Measurements from ENCODE around the gene IREB2. TPM values are rescaled to one million over a fixed set of nuclear protein-coding genes. Genes with fewer than 3 reads are reported as not detected.

IREB2 gene
- total RNA-seq, 4 donors from 2014 or later: 18.9 to 37.4 (median 22.0) TPM

GRCh38 chr15:78405336-78405924 lies 32.6 kb upstream of the IREB2 start:
- H3K27me3 ChIP-seq: peaks cover 0 to 5% (median 0%) of the 10 kb centered on the region in 3 donors
- no peaks in the 10 kb centered on the region for H3K9me3 ChIP-seq
- ATAC-seq: no peak
- H3K4me3 ChIP-seq: no peak overlapping the region
- TF ChIP-seq POLR2A (IDR thresholded peaks at IDR 0.05) (no peak), CTCF (IDR thresholded peaks at IDR 0.05 in 4 of 5, conservative IDR thresholded peaks at IDR 0.05 in 1 of 5) (no peak)
- no peaks in the 10 kb centered on the region for H3K36me3 ChIP-seq
- no peaks in the 10 kb centered on the region for H3K4me1 ChIP-seq
- no peak overlapping the region for H3K27ac ChIP-seq
- DNase-seq: no peak
- in situ Hi-C loops (cut with MboI; ENCODE audit: low sequenced_read_pairs in 4 of 4): no loop called here
- intact Hi-C loops (cut with DNase I; ENCODE audit: low total_unique reads): no loop called here

- TF ChIP-seq POLR2A (IDR thresholded peaks at IDR 0.05) (no peak), CTCF (IDR thresholded peaks at IDR 0.05 in 4 of 5, conservative IDR thresholded peaks at IDR 0.05 in 1 of 5) (no peak)
- in situ Hi-C loops (cut with MboI; ENCODE audit: low sequenced_read_pairs in 4 of 4): no loop called here
- ATAC-seq (no peak), DNase-seq (no peak)
- Histone ChIP-seq H3K27ac (no peak overlapping the region), H3K9me3 (no peaks in the 10 kb centered on the region), H3K4me3 (no peak overlapping the region), H3K36me3 (no peaks in the 10 kb centered on the region), H3K4me1 (no peaks in the 10 kb centered on the region), H3K27me3 (peaks cover 0 to 5% (median 0%) of the 10 kb centered on the region in 3 donors)
- intact Hi-C loops (cut with DNase I; ENCODE audit: low total_unique reads): no loop called here
Observed at GRCh38 chr15:78406016-78406585, 31.9 kb upstream of the IREB2 start.

- no peak for DNase-seq
- TF ChIP-seq CTCF (IDR thresholded peaks at IDR 0.05 in 4 of 5, conservative IDR thresholded peaks at IDR 0.05 in 1 of 5) (no peak), POLR2A (IDR thresholded peaks at IDR 0.05) (no peak)
- H3K36me3 ChIP-seq: no peaks in the 10 kb centered on the region
- H3K27me3 ChIP-seq: peaks cover 0 to 5% (median 0%) of the 10 kb centered on the region in 3 donors
- intact Hi-C loops (cut with DNase I; ENCODE audit: low total_unique reads) (no loop called here), in situ Hi-C loops (cut with MboI; ENCODE audit: low sequenced_read_pairs in 4 of 4) (no loop called here)
- H3K4me3 ChIP-seq: no peak overlapping the region
- H3K9me3 ChIP-seq: no peaks in the 10 kb centered on the region
- no peaks in the 10 kb centered on the region for H3K4me1 ChIP-seq
- no peak overlapping the region for H3K27ac ChIP-seq
- no peak for ATAC-seq
Observed at GRCh38 chr15:78407608-78408354, 30.2 kb upstream of the IREB2 start.

- Histone ChIP-seq H3K4me3 (no peak overlapping the region), H3K4me1 (no peaks in the 10 kb centered on the region), H3K27ac (no peak overlapping the region), H3K27me3 (peaks cover 0 to 5% (median 0%) of the 10 kb centered on the region in 3 donors), H3K36me3 (no peaks in the 10 kb centered on the region), H3K9me3 (no peaks in the 10 kb centered on the region)
- in situ Hi-C loops (cut with MboI; ENCODE audit: low sequenced_read_pairs in 4 of 4): no loop called here
- TF ChIP-seq CTCF (IDR thresholded peaks at IDR 0.05 in 4 of 5, conservative IDR thresholded peaks at IDR 0.05 in 1 of 5) (no peak), POLR2A (IDR thresholded peaks at IDR 0.05) (no peak)
- intact Hi-C loops (cut with DNase I; ENCODE audit: low total_unique reads): no loop called here
- ATAC-seq: no peak
- DNase-seq: no peak
Observed at GRCh38 chr15:78408355-78408640, 29.7 kb upstream of the IREB2 start.

All from gastrocnemius medialis (tissue), 4 donors.